Stimulated activated CD8-positive, alpha-beta memory T cell treated with anti-CD3 and anti-CD28 coated beads, Interleukin-15, amount 100 ng/mL, for 1 hour (primary cell): ENCODE data around the gene ASB14.

Experiments used
- DNase-seq: peaks from one replicate; pipeline ENCODE4 v3.0.0-alpha.2; 2020; ENCODE audit warnings: low read depth

ASB14 gene

GRCh38 chr3:57261119-57261518, 31.4 kb downstream of the ASB14 start:
- no peak for DNase-seq

- DNase-seq, result no peak
Observed at GRCh38 chr3:57257678-57258077, 34.8 kb downstream of the ASB14 start.

- DNase-seq, result no peak
Observed at GRCh38 chr3:57256844-57257243, 35.6 kb downstream of the ASB14 start.

- no peak for DNase-seq
Observed at GRCh38 chr3:57252404-57252803, 40.1 kb downstream of the ASB14 start.

- DNase-seq, result no peak
Observed at GRCh38 chr3:57244946-57245345, 47.5 kb downstream of the ASB14 start.

- no peak for DNase-seq
Observed at GRCh38 chr3:57234613-57235575, 57.6 kb downstream of the ASB14 start.

GRCh38 chr3:57233799-57234198, 58.7 kb downstream of the ASB14 start:
- DNase-seq, result no peak

- DNase-seq, result no peak
Observed at GRCh38 chr3:57230006-57230405, 62.5 kb downstream of the ASB14 start.

- DNase-seq, result no peak
Observed at GRCh38 chr3:57227930-57228751, 64.3 kb downstream of the ASB14 start.

- peak; percentile 68 for DNase-seq
Observed at GRCh38 chr3:57227204-57227929, 65.1 kb downstream of the ASB14 start, which contains the start of gene APPL1. Gene APPL1 (plus strand): TSS chr3:57227729. CDS start chr3:57227884, 155 bp downstream.

- DNase-seq, result no peak
Observed at GRCh38 chr3:57226176-57226575, 66.3 kb downstream of the ASB14 start.

- DNase-seq, result no peak
Observed at GRCh38 chr3:57224856-57225255, 67.6 kb downstream of the ASB14 start.

- DNase-seq, result no peak
Observed at GRCh38 chr3:57221883-57222282, 70.6 kb downstream of the ASB14 start.
